H1 (cell line): ENCODE measurements around the gene ETV7. TPM values are rescaled to one million over a fixed set of nuclear protein-coding genes. Genes with fewer than 3 reads are reported as not detected.
A peak's percentile ranks its signal among the peaks of the same experiment; 100 is the strongest.
"Not testable (repeated sequence)": the region's sequence is repeated elsewhere in the genome, so short reads cannot be mapped to it uniquely, and the experiment has no call there.

Source experiments
- CTCF ChIA-PET: fragments of 300-600 bp; sonication (Branson Sonifier 250); formaldehyde crosslinking; loops from one replicate; lab custom pipeline; 2021; ENCODE audit not compliant: partially characterized antibody; lab: Charles Lee
- POLR2A ChIA-PET: fragments of 300-600 bp; sonication (Branson Sonifier 250); formaldehyde crosslinking; loops from one replicate; lab custom pipeline; 2021; ENCODE audit warnings: inconsistent platforms; ENCODE audit not compliant: partially characterized antibody; lab: Charles Lee
- DNase-seq, 2 experiments: peaks; one replicate each; pipeline versions ENCODE4 v3.0.0 to v3.0.0-alpha.2; 2010 to 2022; ENCODE audit warnings: low spot score in 2 of 2, low read depth in 1 of 2, mixed read lengths in 1 of 2
- FAIRE-seq: peaks from 2 replicates; lab custom pipeline; 2011; peaks lifted over from hg19 to GRCh38; lab: Jason Lieb, UNC
- H2AFZ ChIP-seq: 2 replicates; pipeline ENCODE4 v1.8.1; 2012; ENCODE audit warnings: low read length, inconsistent platforms
- H2AK5ac ChIP-seq: 2 replicates; pipeline ENCODE4 v1.6.1; 2013; ENCODE audit warnings: low read depth, low read length
- H2BK120ac ChIP-seq: replicated peaks from 2 replicates; pipeline ENCODE3; 2013; ENCODE audit warnings: low read depth, low read length, inconsistent platforms
- H2BK12ac ChIP-seq: 2 replicates; pipeline ENCODE4 v1.6.1; 2013; ENCODE audit warnings: low read depth, low read length
- H2BK15ac ChIP-seq: 2 replicates; pipeline ENCODE4 v1.6.1; 2013; ENCODE audit warnings: low read length
- H2BK20ac ChIP-seq: 2 replicates; pipeline ENCODE4 v1.6.1; 2013; ENCODE audit warnings: low read length
- H2BK5ac ChIP-seq: 2 replicates; pipeline ENCODE4 v1.6.1; 2013; ENCODE audit warnings: low read depth, low read length
- H3K14ac ChIP-seq: 2 replicates; pipeline ENCODE4 v1.6.1; 2013; ENCODE audit warnings: inconsistent platforms; ENCODE audit not compliant: insufficient read length
- H3K18ac ChIP-seq: 2 replicates; pipeline ENCODE4 v1.6.1; 2013; ENCODE audit warnings: low read length; ENCODE audit errors: extremely low read depth
- H3K23ac ChIP-seq: 2 replicates; pipeline ENCODE4 v1.6.1; 2013; ENCODE audit warnings: inconsistent platforms; ENCODE audit not compliant: insufficient read length
- H3K23me2 ChIP-seq: 2 replicates; pipeline ENCODE4 v1.6.1; 2013; ENCODE audit warnings: low read depth, low read length
- H3K27ac ChIP-seq: 2 replicates; pipeline ENCODE4 v1.6.1; 2011; ENCODE audit warnings: low read depth, low read length, inconsistent platforms
- H3K27me3 ChIP-seq, 4 experiments: replicated peaks in 1 of 4; 1 replicate in 1 of 4; 2 replicates in 3 of 4; pipeline versions ENCODE4 v1.6.1 to v1.8.1; 2011 to 2013; ENCODE audit warnings: low read length in 3 of 4, mild to moderate bottlenecking in 3 of 4, inconsistent platforms in 2 of 4, mixed read lengths in 2 of 4, moderate library complexity in 1 of 4; ENCODE audit not compliant: control insufficient read depth in 3 of 4, insufficient read depth in 3 of 4; ENCODE audit errors: extremely low read depth in 1 of 4
- H3K36me3 ChIP-seq, 4 experiments: 2 replicates each; pipeline versions ENCODE4 v1.6.1 to v1.8.1; 2011 to 2013; ENCODE audit warnings: mild to moderate bottlenecking in 4 of 4, low read length in 3 of 4, moderate library complexity in 2 of 4, control low read depth in 1 of 4, inconsistent platforms in 1 of 4; ENCODE audit not compliant: insufficient read depth in 4 of 4, control insufficient read depth in 2 of 4
- H3K4ac ChIP-seq: replicated peaks from 2 replicates; pipeline ENCODE3; 2013; ENCODE audit warnings: low read length, low read depth, mixed read lengths, inconsistent platforms; ENCODE audit not compliant: insufficient read length
- H3K4me1 ChIP-seq, 4 experiments: replicated peaks in 1 of 4; 1 replicate in 1 of 4; 2 replicates in 3 of 4; pipeline versions ENCODE4 v1.6.1 to v1.8.1; 2011 to 2013; ENCODE audit warnings: low read length in 3 of 4, inconsistent platforms in 2 of 4, mixed read lengths in 1 of 4; ENCODE audit not compliant: insufficient read depth in 4 of 4, control insufficient read depth in 3 of 4
- H3K4me2 ChIP-seq, 2 experiments: 2 replicates each; pipeline versions ENCODE4 v1.6.1 to v1.8.1; 2011 to 2013; ENCODE audit warnings: low read depth in 2 of 2, low read length in 2 of 2, control low read depth in 1 of 2, inconsistent platforms in 1 of 2, mild to moderate bottlenecking in 1 of 2; ENCODE audit not compliant: insufficient read depth in 1 of 2
- H3K4me3 ChIP-seq, 4 experiments: fragments of 200-600, 300-600 bp in 1 of 4; sonication (generic), shearing (Covaris generic), sonication (Bioruptor Twin) in 1 of 4; 2 replicates each; pipeline versions ENCODE4 v1.5.1 to v1.8.1; 2011 to 2016; ENCODE audit warnings: low read length in 4 of 4, low read depth in 3 of 4, control low read depth in 2 of 4, inconsistent platforms in 2 of 4, mild to moderate bottlenecking in 2 of 4, mixed read lengths in 1 of 4, moderate library complexity in 1 of 4; ENCODE audit not compliant: insufficient read depth in 2 of 4; ENCODE audit errors: extremely low read depth in 1 of 4
- H3K56ac ChIP-seq: replicated peaks from 2 replicates; pipeline ENCODE3; 2013; ENCODE audit warnings: low read depth, mild to moderate bottlenecking, mixed read lengths, low read length, inconsistent platforms; ENCODE audit not compliant: insufficient read length
- H3K79me1 ChIP-seq: 2 replicates; pipeline ENCODE4 v1.6.1; 2013; ENCODE audit warnings: low read depth, low read length, control low read depth
- H3K79me2 ChIP-seq, 2 experiments: 2 replicates each; pipeline versions ENCODE4 v1.6.1 to v1.8.1; 2012 to 2013; ENCODE audit warnings: low read length in 2 of 2, mild to moderate bottlenecking in 2 of 2, inconsistent platforms in 1 of 2; ENCODE audit not compliant: insufficient read depth in 2 of 2, control insufficient read depth in 1 of 2
- H3K9ac ChIP-seq, 4 experiments: replicated peaks in 1 of 4; 1 replicate in 1 of 4; 2 replicates in 3 of 4; pipeline versions ENCODE4 v1.6.1 to v1.8.1; 2011 to 2013; ENCODE audit warnings: low read depth in 3 of 4, low read length in 3 of 4, control low read depth in 2 of 4, mild to moderate bottlenecking in 2 of 4, moderate library complexity in 2 of 4, inconsistent platforms in 1 of 4; ENCODE audit errors: extremely low read depth in 1 of 4
- H3K9me3 ChIP-seq, 2 experiments: 2 replicates each; pipeline versions ENCODE4 v1.6.1 to v1.8.1; 2012 to 2013; ENCODE audit warnings: mild to moderate bottlenecking in 2 of 2, moderate library complexity in 2 of 2, control low read depth in 1 of 2, inconsistent platforms in 1 of 2, low read depth in 1 of 2, low read length in 1 of 2, mixed read lengths in 1 of 2; ENCODE audit not compliant: insufficient read depth in 2 of 2
- H4K20me1 ChIP-seq, 2 experiments: replicated peaks in 1 of 2; 2 replicates each; pipeline versions ENCODE3 to v1.8.1; 2011 to 2013; ENCODE audit warnings: inconsistent platforms in 2 of 2, low read length in 2 of 2, mild to moderate bottlenecking in 1 of 2; ENCODE audit not compliant: insufficient read depth in 2 of 2, control insufficient read depth in 1 of 2
- H4K5ac ChIP-seq: 2 replicates; pipeline ENCODE4 v1.6.1; 2013; ENCODE audit warnings: low read length, low read depth, mixed read lengths, inconsistent platforms; ENCODE audit not compliant: insufficient read length
- H4K8ac ChIP-seq: 2 replicates; pipeline ENCODE4 v1.8.0; 2013; ENCODE audit warnings: mild to moderate bottlenecking, moderate library complexity, low read length, inconsistent platforms; ENCODE audit not compliant: insufficient read depth; ENCODE audit errors: extremely low read depth
- H4K91ac ChIP-seq: replicated peaks from 2 replicates; pipeline ENCODE3; 2013; ENCODE audit warnings: low read length, mixed read lengths, inconsistent platforms; ENCODE audit not compliant: insufficient read length
- WGBS, 2 experiments: shearing (Covaris generic) in 1 of 2; methylation state at CpG; one replicate each; pipeline versions ENCODE4 v1.1.6 to v1.1.7; 2013 to 2015; ENCODE audit warnings: low lambda C conversion rate in 2 of 2, mixed read lengths in 2 of 2, inconsistent platforms in 1 of 2, low coverage in 1 of 2, missing lambda C conversion rate in 1 of 2; ENCODE audit not compliant: insufficient replicate concordance in 2 of 2, insufficient coverage in 1 of 2, insufficient read length in 1 of 2; ENCODE audit errors: extremely low coverage in 1 of 2, missing lambda C conversion rate in 1 of 2; 5-methylcytosine and 5-hydroxymethylcytosine counted together
- polyA plus RNA-seq, 7 experiments: library from polyadenylated mRNA; depleted of rRNA in 3 of 7; stranded (reverse) in 5 of 7; unstranded in 2 of 7; fragments of >200 nt in 5 of 7; fragments of 200-250 nt in 2 of 7; gene quantifications; 1 replicate in 5 of 7; 2 replicates in 1 of 7; 4 replicates in 1 of 7; pipeline versions ENCODE4 v1.2.1 to v1.2.3, GENCODE V29; 2011 to 2013; ENCODE audit warnings: missing spikeins in 2 of 7, mixed read lengths in 2 of 7
- total RNA-seq: library from RNA; stranded (reverse); fragmentation: NEBNext Ultra II Directional; extraction: Animal tissue kit (Norgen Biotek cat#: 25700); gene quantifications from 2 replicates; pipeline ENCODE4 v1.2.1, GENCODE V29; 2021

Gene ETV7
- total and polyA plus RNA-seq, 2 of the 8 experiments (the other 6 are each of a cell fraction or from before 2014, with no cell fraction given) = 0.54 to 2.4 TPM

- DNase-seq, FAIRE-seq, H4K8ac ChIP-seq, H4K91ac ChIP-seq, H2BK15ac ChIP-seq, POLR2A ChIA-PET, H3K56ac ChIP-seq, H3K9me3 ChIP-seq, H3K36me3 ChIP-seq, H3K9ac ChIP-seq, H2BK5ac ChIP-seq, H2BK20ac ChIP-seq, H2AK5ac ChIP-seq, H3K4ac ChIP-seq, H4K5ac ChIP-seq, H2BK120ac ChIP-seq, H3K18ac ChIP-seq, H4K20me1 ChIP-seq, H3K4me1 ChIP-seq, H3K79me1 ChIP-seq, H3K4me3 ChIP-seq, H3K27ac ChIP-seq, H2BK12ac ChIP-seq, H3K14ac ChIP-seq, H3K4me2 ChIP-seq, H2AFZ ChIP-seq, H3K23me2 ChIP-seq, H3K23ac ChIP-seq, H3K79me2 ChIP-seq, H3K27me3 ChIP-seq: not testable (repeated sequence)
- CTCF ChIA-PET = interaction anchor here (0.9 to 6.8 kb wide), 4 partner anchors 22 to 62 kb away, joined by 3 to 68 read pairs (median 35); no protein-coding TSS in a partner anchor
- WGBS, 2 experiments = 92% methylated on average over 20 of the region's 34 CpGs; no CpG with 5 or more reads in 1 of the 2 experiments
Measured at GRCh38 chr6:36364061-36364635, 23.3 kb downstream of the ETV7 start.

GRCh38 chr6:36363371-36363752 is 24.1 kb downstream of the ETV7 start:
- not testable (repeated sequence) for H3K4me2 ChIP-seq, H2BK120ac ChIP-seq, H3K23me2 ChIP-seq, H3K4me1 ChIP-seq, H2BK20ac ChIP-seq, H2BK15ac ChIP-seq, DNase-seq, H2BK12ac ChIP-seq, H3K18ac ChIP-seq, H4K20me1 ChIP-seq, H3K56ac ChIP-seq, H2BK5ac ChIP-seq, H3K23ac ChIP-seq, H3K79me1 ChIP-seq, H2AFZ ChIP-seq, H2AK5ac ChIP-seq, H3K4me3 ChIP-seq, H3K27me3 ChIP-seq, H3K36me3 ChIP-seq, H3K9me3 ChIP-seq, H3K14ac ChIP-seq, H3K79me2 ChIP-seq, H4K5ac ChIP-seq, H4K91ac ChIP-seq, H3K9ac ChIP-seq, H3K27ac ChIP-seq, FAIRE-seq, H3K4ac ChIP-seq
- POLR2A ChIA-PET = interaction anchor here (1.2 kb wide), 1 partner anchor 11 kb away, joined by 3 read pairs; no protein-coding TSS in a partner anchor
- CTCF ChIA-PET = interaction anchor here (0.9 to 6.8 kb wide), 7 partner anchors 22 to 268 kb away, joined by 3 to 68 read pairs (median 4); no protein-coding TSS in a partner anchor
- H4K8ac ChIP-seq = peak overlapping the region; percentile 43; the same call in 1 of the 2 replicates
- 95% methylated on average over 11 of the region's 13 CpGs; no CpG with 5 or more reads in 1 of the 2 experiments for WGBS, 2 experiments
